K562 (cell line): Measurements from ENCODE around the gene FAM43B. TPM values are rescaled to one million over a fixed set of nuclear protein-coding genes. Genes with fewer than 3 reads are reported as not detected.
A peak's percentile ranks its signal among the peaks of the same experiment; 100 is the strongest.

Source experiments
- ARID2 ChIP-seq: fragments of 450-650 bp; IDR thresholded peaks from 2 replicates; pipeline ENCODE4 v1.6.1; 2017; ENCODE audit warnings: antibody characterized with exemption, mild to moderate bottlenecking
- CBX8 ChIP-seq: fragments of 200-600 bp; sonication (generic); IDR thresholded peaks from 2 replicates; pipeline ENCODE4 v1.6.1; 2012; ENCODE audit warnings: borderline replicate concordance, mixed run types, low read depth, mild to moderate bottlenecking, moderate library complexity, mixed read lengths, low read length, control low read depth, inconsistent platforms; ENCODE audit not compliant: poor library complexity, severe bottlenecking; ENCODE audit errors: extremely low read depth
- CGGBP1 ChIP-seq: fragments of 250-450 bp; sonication (Bioruptor Pico); IDR thresholded peaks from 2 replicates; pipeline ENCODE4 v1.9.0; 2021; ENCODE audit warnings: mild to moderate bottlenecking
- E2F8 ChIP-seq: fragments of 450-650 bp; IDR thresholded peaks from 2 replicates; pipeline ENCODE4 v1.7.1; 2018; ENCODE audit warnings: mild to moderate bottlenecking, low read depth; ENCODE audit not compliant: partially characterized antibody
- ELF1 ChIP-seq: fragments of 200-800 bp; sonication (Bioruptor generic); IDR thresholded peaks from 2 replicates; pipeline ENCODE4 v1.6.1; 2016; ENCODE audit warnings: missing genetic modification characterization, missing compliant biosample characterization
- FOXM1 ChIP-seq, 2 experiments: fragments of 450-650 bp in 1 of 2; sonication (generic) in 1 of 2; formaldehyde crosslinking in 1 of 2; IDR thresholded peaks; 2 replicates each; pipeline versions ENCODE4 v1.6.1 to v1.9.0; 2017 to 2022; ENCODE audit warnings: low read depth in 2 of 2, mild to moderate bottlenecking in 2 of 2, missing genetic modification reagents in 1 of 2, moderate library complexity in 1 of 2
- FUS ChIP-seq: fragments of 200-400 bp; formaldehyde crosslinking; optimal IDR thresholded peaks from 2 replicates; pipeline ENCODE3; 2017; ENCODE audit warnings: low read depth, low read length
- GMEB1 ChIP-seq: fragments of 250-450 bp; sonication (Bioruptor Pico); IDR thresholded peaks from 2 replicates; pipeline ENCODE4 v1.4.0; 2020; ENCODE audit warnings: mild to moderate bottlenecking
- GTF2A2 ChIP-seq: IDR thresholded peaks from 2 replicates; pipeline ENCODE4 v1.6.1; 2016; ENCODE audit warnings: mild to moderate bottlenecking, missing genetic modification characterization, missing compliant biosample characterization
- HCFC1 ChIP-seq: IDR thresholded peaks from 2 replicates; pipeline ENCODE4 v1.6.1; 2012; ENCODE audit warnings: low read depth, low read length, improper control_type of control experiment
- PCBP2 ChIP-seq: fragments of 200-400 bp; formaldehyde crosslinking; IDR thresholded peaks from 2 replicates; pipeline ENCODE4 v1.6.1; 2018; ENCODE audit warnings: low read length, low read depth, mild to moderate bottlenecking, moderate library complexity; ENCODE audit not compliant: poor library complexity, severe bottlenecking
- TARDBP ChIP-seq: fragments of 450-650 bp; IDR thresholded peaks from 2 replicates; pipeline ENCODE4 v1.6.1; 2016
- ZNF133 ChIP-seq: fragments of 250-450 bp; sonication (Bioruptor Pico); IDR thresholded peaks from 2 replicates; pipeline ENCODE4 v1.4.0; 2020; ENCODE audit warnings: mild to moderate bottlenecking
- ZNF347 ChIP-seq: fragments of 450-650 bp; formaldehyde crosslinking; IDR thresholded peaks from 2 replicates; pipeline ENCODE4 v1.4.0; 2020; ENCODE audit warnings: low read depth, mild to moderate bottlenecking, moderate library complexity
- ZNF511 ChIP-seq: sonication (generic); formaldehyde crosslinking; IDR thresholded peaks from 2 replicates; pipeline ENCODE4 v1.8.0; 2022; ENCODE audit warnings: mild to moderate bottlenecking, missing genetic modification reagents
- ZNF589 ChIP-seq: fragments of 200-800 bp; sonication (Bioruptor generic); IDR thresholded peaks from 2 replicates; pipeline ENCODE4 v1.6.1; 2016; ENCODE audit warnings: low read depth, missing genetic modification characterization, missing compliant biosample characterization
- ZNF75A ChIP-seq: fragments of 450-650 bp; formaldehyde crosslinking; IDR thresholded peaks from 2 replicates; pipeline ENCODE4 v1.4.0; 2020; ENCODE audit warnings: mild to moderate bottlenecking
- polyA plus RNA-seq, 8 experiments: library from polyadenylated mRNA; depleted of rRNA in 4 of 8; stranded (reverse) in 5 of 8; unstranded in 3 of 8; fragments of >200 nt; fragmentation: Nextera tagmentation in 2 of 8; fragmentation: Illumina TruSeq in 1 of 8; extraction: Ambion mirVana in 2 of 8; extraction: Trizol in 1 of 8; gene quantifications; 2 replicates each; pipeline versions ENCODE4 v1.2.1 to v1.2.3, GENCODE V29; 2011 to 2014; ENCODE audit warnings: inconsistent platforms in 1 of 8, missing spikeins in 1 of 8
- total RNA-seq, 7 experiments: library from RNA; depleted of rRNA in 6 of 7; stranded (reverse); fragments of >200 nt in 6 of 7; fragmentation: Illumina TruSeq in 2 of 7; extraction: Trizol in 2 of 7; gene quantifications; 2 replicates each; pipeline versions ENCODE4 v1.2.1 to v1.2.3, GENCODE V29; 2011 to 2021; ENCODE audit warnings: low replicate concordance in 1 of 7

The FAM43B gene
- total and polyA plus RNA-seq, 9 of the 15 experiments (the other 6 are each of a cell fraction or from before 2014, with no cell fraction given) = not detected

GRCh38 chr1:20507564-20508410 is 44.6 kb upstream of the FAM43B start, which contains the start of gene MUL1 (continued):
- TF ChIP-seq E2F8 (peak; percentile 96), FUS (no peak), GTF2A2 (tag) (0 out of 2 replicates have a peak, but pooled peaks have one; percentile 26), HCFC1 (peak; percentile 89), ELF1 (tag) (peak; percentile 97), FOXM1 (IDR thresholded peaks at IDR 0.05; ENCODE audit: low read depth) (no peak), FOXM1 (CRISPR knock-in tag; IDR thresholded peaks at IDR 0.05; ENCODE audit: low read depth) (no peak), ZNF511 (CRISPR knock-in tag) (peak; percentile 82), TARDBP (no peak), ZNF347 (CRISPR knock-in tag) (no peak), CGGBP1 (CRISPR knock-in tag) (peak; percentile 13; the same call in 1 of the 2 replicates), CBX8 (no peak), PCBP2 (no peak), ZNF589 (CRISPR knock-in tag) (no peak), GMEB1 (CRISPR knock-in tag) (peak; percentile 27; the same call in 1 of the 2 replicates), ARID2 (no peak), ZNF133 (CRISPR knock-in tag) (no peak), ZNF75A (CRISPR knock-in tag) (no peak)
